DOHH2 (cell line): ENCODE measurements around the gene AKAP13.

ENCODE experiments used
- H3F3A ChIP-seq: fragments of 200-600 bp; sonication (generic), shearing (Covaris generic); 2 replicates; pipeline ENCODE4 v1.6.0; 2016; ENCODE audit warnings: antibody characterized with exemption, mild to moderate bottlenecking; ENCODE audit not compliant: control insufficient read depth, insufficient read depth
- H3K27ac ChIP-seq: fragments of 200-600 bp; sonication (generic); 2 replicates; pipeline ENCODE4 v1.5.1; 2014; ENCODE audit warnings: low read depth, mild to moderate bottlenecking, low read length, moderate library complexity
- H3K27me3 ChIP-seq: fragments of 200-600 bp; sonication (generic); 2 replicates; pipeline ENCODE4 v1.6.1; 2014; ENCODE audit warnings: mild to moderate bottlenecking, low read length, mixed read lengths; ENCODE audit not compliant: control insufficient read depth
- H3K36me3 ChIP-seq: fragments of 200-600 bp; sonication (generic); 2 replicates; pipeline ENCODE4 v1.6.1; 2014; ENCODE audit warnings: mild to moderate bottlenecking, low read length, moderate library complexity, mixed read lengths; ENCODE audit not compliant: control insufficient read depth
- H3K4me1 ChIP-seq: fragments of 200-600 bp; sonication (generic); 2 replicates; pipeline ENCODE4 v1.6.1; 2014; ENCODE audit warnings: mild to moderate bottlenecking, low read length, mixed read lengths; ENCODE audit not compliant: control insufficient read depth
- H3K4me2 ChIP-seq: fragments of 200-600 bp; sonication (generic); 2 replicates; pipeline ENCODE4 v1.6.0; 2014; ENCODE audit warnings: mild to moderate bottlenecking, low read length, moderate library complexity
- H3K4me3 ChIP-seq: fragments of 200-600 bp; sonication (generic); 2 replicates; pipeline ENCODE4 v1.5.1; 2014; ENCODE audit warnings: mild to moderate bottlenecking, low read length, mixed read lengths
- H3K79me2 ChIP-seq: fragments of 200-600 bp; sonication (generic); 2 replicates; pipeline ENCODE4 v1.6.1; 2014; ENCODE audit warnings: mild to moderate bottlenecking, low read length, mixed read lengths; ENCODE audit not compliant: control insufficient read depth
- H3K9me2 ChIP-seq: fragments of 200-600 bp; sonication (generic); replicated peaks from 2 replicates; pipeline ENCODE4 v1.6.1; 2014; ENCODE audit warnings: mild to moderate bottlenecking, low read length, mixed read lengths; ENCODE audit not compliant: control insufficient read depth
- H3K9me3 ChIP-seq: fragments of 200-600 bp; sonication (generic); 2 replicates; pipeline ENCODE4 v1.6.1; 2014; ENCODE audit warnings: antibody characterized with exemption, low read length, mixed read lengths; ENCODE audit not compliant: control insufficient read depth, insufficient read depth
- H4K20me1 ChIP-seq: fragments of 200-600 bp; sonication (generic); 2 replicates; pipeline ENCODE4 v1.6.0; 2014; ENCODE audit warnings: low read depth, mild to moderate bottlenecking, antibody characterized with exemption, low read length, moderate library complexity; ENCODE audit not compliant: control insufficient read depth, insufficient read depth
- CTCF ChIP-seq: fragments of 200-600 bp; sonication (generic); IDR thresholded peaks from one replicate; pipeline ENCODE4 v1.5.1; 2014; ENCODE audit warnings: antibody characterized with exemption, mild to moderate bottlenecking, low read depth, low read length; ENCODE audit not compliant: poor library complexity, severe bottlenecking
- EZH2phosphoT487 ChIP-seq: fragments of 200-600 bp; sonication (generic); IDR thresholded peaks from 2 replicates; pipeline ENCODE4 v1.6.1; 2017; ENCODE audit warnings: borderline replicate concordance, mild to moderate bottlenecking, antibody characterized with exemption, low read length, moderate library complexity, mixed read lengths

AKAP13 gene

DNA sequence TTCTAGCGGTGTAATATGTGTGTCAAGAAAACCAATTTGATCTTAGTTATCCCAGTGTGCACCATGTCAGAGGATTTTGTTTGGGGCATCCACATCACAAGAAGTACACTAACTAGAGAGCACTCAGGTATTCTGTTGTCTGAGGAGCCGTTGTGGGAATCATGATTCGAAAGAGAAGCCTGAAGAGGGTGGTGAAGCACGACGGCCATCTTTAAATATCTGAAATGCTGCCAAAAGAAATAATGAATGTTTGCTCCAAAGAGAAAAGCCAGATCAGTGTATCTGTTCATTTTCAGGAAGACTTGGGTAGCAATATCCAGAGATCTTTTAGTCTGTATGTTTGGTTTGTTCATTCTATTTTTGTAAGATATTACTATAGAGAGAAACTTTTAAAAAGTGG is 233.7 kb downstream of the AKAP13 start:
- H4K20me1 ChIP-seq = no peaks in the 10 kb centered on the region
- no peaks in the 10 kb centered on the region for H3K36me3 ChIP-seq
- H3K27me3 ChIP-seq = no peaks in the 10 kb centered on the region
- TF ChIP-seq CTCF = no peak
- TF ChIP-seq EZH2phosphoT487 = no peak
- H3K9me3 ChIP-seq = no peaks in the 10 kb centered on the region
- no peaks in the 10 kb centered on the region; the same call in 1 of the 2 replicates for H3K4me1 ChIP-seq
- H3K9me2 ChIP-seq = no peaks in the 10 kb centered on the region
- no peaks in the 10 kb centered on the region for H3K79me2 ChIP-seq
- H3K27ac ChIP-seq = no peak overlapping the region
- H3F3A ChIP-seq = no peaks in the 10 kb centered on the region
- H3K4me2 ChIP-seq = no peak overlapping the region
- H3K4me3 ChIP-seq = no peak overlapping the region

- H3K27me3 ChIP-seq = no peaks in the 10 kb centered on the region
- no peaks in the 10 kb centered on the region for H3F3A ChIP-seq
- TF ChIP-seq CTCF = peak; percentile 69
- TF ChIP-seq EZH2phosphoT487 = no peak
- peaks cover 9% of the 10 kb centered on the region; the same call in 1 of the 2 replicates for H3K36me3 ChIP-seq
- H3K9me3 ChIP-seq = no peaks in the 10 kb centered on the region
- H3K27ac ChIP-seq = no peak overlapping the region
- H3K4me2 ChIP-seq = no peak overlapping the region
- no peaks in the 10 kb centered on the region; the same call in 1 of the 2 replicates for H3K4me1 ChIP-seq
- H3K9me2 ChIP-seq = no peaks in the 10 kb centered on the region
- H4K20me1 ChIP-seq = no peaks in the 10 kb centered on the region
- H3K4me3 ChIP-seq = no peak overlapping the region
- peaks cover under 1% of the 10 kb centered on the region for H3K79me2 ChIP-seq
Measured at GRCh38 chr15:85615930-85616329, 235.5 kb downstream of the AKAP13 start.

- TF ChIP-seq CTCF (no peak), EZH2phosphoT487 (no peak)
Measured at GRCh38 chr15:85616549-85617110, 236.2 kb downstream of the AKAP13 start.

More at GRCh38 chr15:85616549-85617110, 236.2 kb downstream of the AKAP13 start:
- Histone ChIP-seq H3K9me3 (no peaks in the 10 kb centered on the region), H3K4me3 (no peak overlapping the region), H3F3A (no peaks in the 10 kb centered on the region), H3K4me2 (no peak overlapping the region), H3K4me1 (no peaks in the 10 kb centered on the region; the same call in 1 of the 2 replicates), H3K36me3 (peaks cover 9% of the 10 kb centered on the region; the same call in 1 of the 2 replicates), H3K79me2 (peaks cover 3% of the 10 kb centered on the region), H4K20me1 (no peaks in the 10 kb centered on the region), H3K27me3 (no peaks in the 10 kb centered on the region), H3K9me2 (no peaks in the 10 kb centered on the region), H3K27ac (no peak overlapping the region)
